ENCODE data around the gene VPREB3. TPM values are rescaled to one million over a fixed set of nuclear protein-coding genes. Genes with fewer than 3 reads are reported as not detected.

Gene VPREB3
- total RNA-seq, 1 experiment from 2014 or later = 1.1 TPM

- Histone ChIP-seq H3K36me3 (ENCODE audit: low read depth) (no peaks in the 10 kb centered on the region), H3K4me1 (replicated peaks; ENCODE audit: insufficient read depth) (0 out of 2 replicates have a peak, but pooled peaks cover 3% of the 10 kb centered on the region), H3K4me2 (no peak overlapping the region), H3K4me3 (no peak overlapping the region), H3K27me3 (ENCODE audit: insufficient read depth, low read depth) (no peaks in the 10 kb centered on the region), H3K9me3 (ENCODE audit: insufficient read depth, low read depth) (no peaks in the 10 kb centered on the region), H4K20me1 (ENCODE audit: insufficient read depth) (peaks cover 15% of the 10 kb centered on the region), H3K27ac (no peak overlapping the region), H3F3A (ENCODE audit: insufficient read depth, low read depth) (peaks cover 10% of the 10 kb centered on the region; the same call in 1 of the 2 replicates), H3K9me2 (ENCODE audit: insufficient read depth) (no peaks in the 10 kb centered on the region), H3K79me2 (ENCODE audit: low read depth) (no peaks in the 10 kb centered on the region), H2AFZ (no peak overlapping the region)
- DNase-seq = no peak
- no TSS peak for BruUV-seq (replicated peaks)
- TF ChIP-seq, protein P1, sequence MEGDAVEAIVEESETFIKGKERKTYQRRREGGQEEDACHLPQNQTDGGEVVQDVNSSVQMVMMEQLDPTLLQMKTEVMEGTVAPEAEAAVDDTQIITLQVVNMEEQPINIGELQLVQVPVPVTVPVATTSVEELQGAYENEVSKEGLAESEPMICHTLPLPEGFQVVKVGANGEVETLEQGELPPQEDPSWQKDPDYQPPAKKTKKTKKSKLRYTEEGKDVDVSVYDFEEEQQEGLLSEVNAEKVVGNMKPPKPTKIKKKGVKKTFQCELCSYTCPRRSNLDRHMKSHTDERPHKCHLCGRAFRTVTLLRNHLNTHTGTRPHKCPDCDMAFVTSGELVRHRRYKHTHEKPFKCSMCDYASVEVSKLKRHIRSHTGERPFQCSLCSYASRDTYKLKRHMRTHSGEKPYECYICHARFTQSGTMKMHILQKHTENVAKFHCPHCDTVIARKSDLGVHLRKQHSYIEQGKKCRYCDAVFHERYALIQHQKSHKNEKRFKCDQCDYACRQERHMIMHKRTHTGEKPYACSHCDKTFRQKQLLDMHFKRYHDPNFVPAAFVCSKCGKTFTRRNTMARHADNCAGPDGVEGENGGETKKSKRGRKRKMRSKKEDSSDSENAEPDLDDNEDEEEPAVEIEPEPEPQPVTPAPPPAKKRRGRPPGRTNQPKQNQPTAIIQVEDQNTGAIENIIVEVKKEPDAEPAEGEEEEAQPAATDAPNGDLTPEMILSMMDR (conservative IDR thresholded peaks at IDR 0.05) = no peak
- TF ChIP-seq EZH2 (IDR thresholded peaks at IDR 0.05; ENCODE audit: low read depth) = no peak
- ChIA-PET CTCF (interaction anchor here (0.6 kb wide), 1 partner anchor 11 kb away, joined by 7 read pairs; no protein-coding TSS in a partner anchor), POLR2A (ENCODE audit: unreplicated experiment) (no interaction called here)
- intact Hi-C loops (cut with micrococcal nuclease; ENCODE audit: unreplicated experiment) = no loop called here
These were observed 5.8 kb upstream of the VPREB3 start for GRCh38 chr22:23760056-23760455.

DNA sequence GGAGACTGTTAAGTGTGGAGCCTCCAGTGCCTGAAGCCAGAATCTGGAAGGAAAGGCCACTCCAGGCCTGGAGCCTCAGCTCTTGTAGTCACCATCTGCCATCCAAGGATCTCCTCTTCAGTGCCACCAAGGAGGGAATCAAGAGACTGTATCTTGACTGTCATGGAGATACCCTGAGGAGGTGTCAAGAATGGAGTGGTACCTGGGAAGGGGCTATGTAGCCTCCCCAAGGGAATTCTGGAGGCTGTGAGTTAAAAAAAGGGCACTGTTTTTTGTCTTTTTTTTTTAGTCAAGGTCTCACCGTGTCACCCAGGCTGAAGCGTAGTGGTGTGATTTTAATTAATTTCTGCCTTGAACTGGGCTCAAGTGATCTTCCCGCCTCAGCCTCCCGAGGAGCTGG lies 5.3 kb upstream of the VPREB3 start:
- CTCF ChIA-PET = interaction anchor here (0.6 kb wide), 1 partner anchor 11 kb away, joined by 7 read pairs; no protein-coding TSS in a partner anchor
- BruUV-seq (replicated peaks) = no TSS peak
- Histone ChIP-seq H3K79me2 (ENCODE audit: low read depth) (no peaks in the 10 kb centered on the region), H3K27ac (no peak overlapping the region), H3K4me3 (no peak overlapping the region), H3K9me2 (ENCODE audit: insufficient read depth) (no peaks in the 10 kb centered on the region), H3F3A (ENCODE audit: insufficient read depth, low read depth) (peaks cover 9% of the 10 kb centered on the region; the same call in 1 of the 2 replicates), H2AFZ (no peak overlapping the region), H3K36me3 (ENCODE audit: low read depth) (no peaks in the 10 kb centered on the region), H3K27me3 (ENCODE audit: insufficient read depth, low read depth) (no peaks in the 10 kb centered on the region), H4K20me1 (ENCODE audit: insufficient read depth) (peaks cover 10% of the 10 kb centered on the region; the same call in 1 of the 2 replicates), H3K9me3 (ENCODE audit: insufficient read depth, low read depth) (no peaks in the 10 kb centered on the region), H3K4me1 (replicated peaks; ENCODE audit: insufficient read depth) (no peaks in the 10 kb centered on the region), H3K4me2 (no peak overlapping the region)
- POLR2A ChIA-PET (ENCODE audit: unreplicated experiment) = no interaction called here
- TF ChIP-seq, protein P1 (conservative IDR thresholded peaks at IDR 0.05) = no peak
- no peak for TF ChIP-seq EZH2 (IDR thresholded peaks at IDR 0.05; ENCODE audit: low read depth)
- no peak for DNase-seq
- intact Hi-C loops (cut with micrococcal nuclease; ENCODE audit: unreplicated experiment) = no loop called here

GRCh38 chr22:23756891-23757290 lies 2.7 kb upstream of the VPREB3 start:
- H3K4me2 ChIP-seq = no peak overlapping the region
- ChIA-PET POLR2A (ENCODE audit: unreplicated experiment) (no interaction called here), CTCF (no interaction called here)
- TF ChIP-seq EZH2 (IDR thresholded peaks at IDR 0.05; ENCODE audit: low read depth) = no peak
- TF ChIP-seq, protein P1 (conservative IDR thresholded peaks at IDR 0.05) = no peak
- H3K36me3 ChIP-seq (ENCODE audit: low read depth) = no peaks in the 10 kb centered on the region
- no peak overlapping the region for H3K4me3 ChIP-seq
- BruUV-seq (replicated peaks) = no TSS peak
- 0 out of 2 replicates have a peak, but pooled peaks cover 2% of the 10 kb centered on the region for H3K4me1 ChIP-seq (replicated peaks; ENCODE audit: insufficient read depth)
- H2AFZ ChIP-seq = no peak overlapping the region
- no peaks in the 10 kb centered on the region for H3K9me2 ChIP-seq (ENCODE audit: insufficient read depth)
- no peaks in the 10 kb centered on the region for H3K9me3 ChIP-seq (ENCODE audit: insufficient read depth, low read depth)
- H3K27me3 ChIP-seq (ENCODE audit: insufficient read depth, low read depth) = no peaks in the 10 kb centered on the region
- H4K20me1 ChIP-seq (ENCODE audit: insufficient read depth) = no peaks in the 10 kb centered on the region
- no peaks in the 10 kb centered on the region for H3K79me2 ChIP-seq (ENCODE audit: low read depth)
- intact Hi-C loops (cut with micrococcal nuclease; ENCODE audit: unreplicated experiment) = no loop called here
- no peak for DNase-seq
- H3F3A ChIP-seq (ENCODE audit: insufficient read depth, low read depth) = peaks cover 7% of the 10 kb centered on the region; the same call in 1 of the 2 replicates
- H3K27ac ChIP-seq = no peak overlapping the region

Data from PC-9 (cell line).